BJ (cell line): ENCODE data around the gene PTPRM. TPM values are rescaled to one million over a fixed set of nuclear protein-coding genes. Genes with fewer than 3 reads are reported as not detected.

Source experiments
- CTCF ChIA-PET: fragments of 350-600 bp; formaldehyde crosslinking; extraction: SDS; loops from one replicate; lab custom pipeline; 2021; ENCODE audit warnings: antibody characterized with exemption, inconsistent platforms; lab: Yijun Ruan, JAX
- POLR2A ChIA-PET: fragments of 300-600 bp; sonication (Branson Sonifier 250); formaldehyde crosslinking; extraction: SDS; loops from one replicate; lab custom pipeline; 2021; ENCODE audit warnings: antibody characterized with exemption; lab: Charles Lee
- DNase-seq: peaks from one replicate; pipeline ENCODE4 v3.0.0-alpha.2; 2011; ENCODE audit warnings: low read depth
- H3K27me3 ChIP-seq: 2 replicates; pipeline ENCODE4 v1.6.0; 2011; ENCODE audit warnings: low read length; ENCODE audit not compliant: control insufficient read depth, insufficient read depth
- H3K36me3 ChIP-seq: 2 replicates; pipeline ENCODE4 v1.5.1; 2011; ENCODE audit warnings: low read length; ENCODE audit not compliant: control insufficient read depth, insufficient read depth
- H3K4me3 ChIP-seq: 2 replicates; pipeline ENCODE4 v1.5.1; 2011; ENCODE audit warnings: low read depth, mild to moderate bottlenecking, control low read depth, low read length
- polyA plus RNA-seq: library from polyadenylated mRNA; depleted of rRNA; stranded (reverse); fragments of >200 nt; gene quantifications from 2 replicates; pipeline ENCODE4 v1.2.3, GENCODE V29; 2011
- TF ChIP-seq, protein P1 (sequence below): IDR thresholded peaks from 2 replicates; pipeline ENCODE4 v1.5.1; 2011; ENCODE audit warnings: low read depth, mild to moderate bottlenecking, control low read depth, inconsistent platforms, low read length, moderate library complexity; ENCODE audit not compliant: insufficient read depth

PTPRM gene
- polyA plus RNA-seq, 1 experiment, result 149 TPM

DNA sequence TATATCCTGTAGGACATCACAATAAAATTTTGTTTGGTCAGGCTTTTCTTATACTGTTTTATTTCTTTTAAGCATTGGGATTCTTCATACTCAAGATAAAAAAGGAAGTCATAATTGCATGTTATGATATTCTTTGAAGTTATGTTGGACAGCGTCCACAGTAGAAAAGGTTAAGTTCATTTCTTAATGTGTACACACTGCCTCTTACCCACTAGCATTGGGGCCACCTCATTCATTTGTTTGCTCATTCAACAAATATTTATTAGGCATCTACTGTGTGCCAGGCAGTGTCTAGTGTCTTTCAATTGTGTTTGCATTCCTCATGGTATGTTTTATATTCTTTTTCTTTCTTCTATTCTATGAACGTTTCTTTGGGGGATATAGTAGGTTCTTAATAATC, 70.2 kb downstream of the PTPRM start:
- TF ChIP-seq, protein P1, sequence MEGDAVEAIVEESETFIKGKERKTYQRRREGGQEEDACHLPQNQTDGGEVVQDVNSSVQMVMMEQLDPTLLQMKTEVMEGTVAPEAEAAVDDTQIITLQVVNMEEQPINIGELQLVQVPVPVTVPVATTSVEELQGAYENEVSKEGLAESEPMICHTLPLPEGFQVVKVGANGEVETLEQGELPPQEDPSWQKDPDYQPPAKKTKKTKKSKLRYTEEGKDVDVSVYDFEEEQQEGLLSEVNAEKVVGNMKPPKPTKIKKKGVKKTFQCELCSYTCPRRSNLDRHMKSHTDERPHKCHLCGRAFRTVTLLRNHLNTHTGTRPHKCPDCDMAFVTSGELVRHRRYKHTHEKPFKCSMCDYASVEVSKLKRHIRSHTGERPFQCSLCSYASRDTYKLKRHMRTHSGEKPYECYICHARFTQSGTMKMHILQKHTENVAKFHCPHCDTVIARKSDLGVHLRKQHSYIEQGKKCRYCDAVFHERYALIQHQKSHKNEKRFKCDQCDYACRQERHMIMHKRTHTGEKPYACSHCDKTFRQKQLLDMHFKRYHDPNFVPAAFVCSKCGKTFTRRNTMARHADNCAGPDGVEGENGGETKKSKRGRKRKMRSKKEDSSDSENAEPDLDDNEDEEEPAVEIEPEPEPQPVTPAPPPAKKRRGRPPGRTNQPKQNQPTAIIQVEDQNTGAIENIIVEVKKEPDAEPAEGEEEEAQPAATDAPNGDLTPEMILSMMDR, result no peak
- Histone ChIP-seq H3K4me3 (no peak overlapping the region), H3K36me3 (no peaks in the 10 kb centered on the region), H3K27me3 (no peaks in the 10 kb centered on the region)
- POLR2A ChIA-PET, result no interaction called here
- CTCF ChIA-PET, result no interaction called here
- no peak for DNase-seq

DNA sequence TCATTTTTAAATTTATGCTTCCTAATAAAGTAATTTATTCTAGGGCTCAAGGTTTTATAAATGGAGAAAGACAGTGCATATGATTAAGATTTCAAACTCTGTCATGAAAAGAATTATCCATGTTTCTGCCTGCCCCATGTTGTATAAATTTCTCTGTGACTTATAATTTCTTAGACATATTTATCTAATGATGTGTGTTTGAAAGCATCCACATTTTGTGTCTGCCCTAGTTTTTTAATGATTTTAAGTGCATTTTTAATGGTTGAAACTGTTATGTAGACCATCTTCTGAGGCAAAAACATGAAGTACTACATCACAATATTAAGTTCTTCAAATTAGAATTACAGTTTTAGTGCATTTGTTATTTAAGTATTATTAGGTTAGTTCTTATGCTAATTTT, 71.2 kb downstream of the PTPRM start:
- TF ChIP-seq, protein P1, result no peak
- CTCF ChIA-PET, result no interaction called here
- no peak for DNase-seq
- Histone ChIP-seq H3K4me3 (no peak overlapping the region), H3K36me3 (no peaks in the 10 kb centered on the region), H3K27me3 (no peaks in the 10 kb centered on the region)
- POLR2A ChIA-PET, result no interaction called here

DNA sequence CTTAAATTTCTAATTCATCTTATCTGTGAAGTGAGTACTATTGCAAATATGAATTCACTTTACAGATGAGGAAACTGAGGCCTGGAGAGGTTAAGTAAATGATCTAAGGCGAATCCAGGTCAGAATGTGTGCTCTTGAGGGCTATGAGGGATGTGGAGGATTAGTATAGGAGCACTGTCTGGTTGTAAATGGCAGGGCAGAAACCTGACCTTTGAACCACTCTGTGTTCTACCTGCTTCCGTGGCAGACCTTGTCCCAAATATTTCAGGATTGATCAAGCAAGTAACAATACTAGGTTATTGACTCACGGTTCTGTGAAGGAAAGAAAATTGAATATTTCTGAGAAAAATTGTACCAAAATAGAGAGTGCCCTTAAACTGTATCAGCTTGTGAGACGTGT, 74.7 kb downstream of the PTPRM start:
- Histone ChIP-seq H3K4me3 (no peak overlapping the region), H3K27me3 (no peaks in the 10 kb centered on the region), H3K36me3 (no peaks in the 10 kb centered on the region)
- no peak for DNase-seq
- POLR2A ChIA-PET, result no interaction called here
- TF ChIP-seq, protein P1, result no peak
- CTCF ChIA-PET, result interaction anchor here (0.6 to 1.5 kb wide), 5 partner anchors 8 to 231 kb away, joined by 3 to 6 read pairs (median 3); partner anchors contain the start of gene PTPRM

DNA sequence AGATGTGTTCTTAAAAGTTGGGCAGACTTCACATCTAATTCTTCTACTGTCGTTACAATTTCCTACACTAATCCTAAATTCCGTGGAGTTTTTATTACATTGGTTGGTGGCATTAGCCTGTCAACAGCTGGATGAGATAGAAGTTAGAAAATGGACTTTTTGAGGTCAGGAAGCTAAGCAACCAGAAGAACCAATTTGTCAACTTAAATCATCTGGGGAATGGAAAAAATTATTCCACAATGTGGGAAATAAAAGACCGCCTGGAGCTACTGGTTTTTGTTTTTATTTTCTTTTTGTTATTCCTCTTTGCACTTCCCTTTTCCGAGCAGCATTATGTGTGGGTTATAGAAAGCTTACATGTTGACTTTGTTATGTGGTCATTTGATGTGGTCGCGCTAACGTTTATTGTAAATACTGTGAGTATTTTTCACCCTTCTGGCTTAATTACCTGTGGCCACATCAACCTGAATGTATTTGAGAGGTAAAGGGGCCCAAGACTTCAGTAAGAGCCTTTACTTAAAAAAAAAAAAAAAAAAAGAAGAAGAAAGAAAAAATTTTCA, 75.3 kb downstream of the PTPRM start:
- ChIA-PET CTCF (interaction anchor here (1.1 to 1.5 kb wide), 3 partner anchors 9 to 76 kb away, joined by 3 to 6 read pairs (median 3); partner anchors contain the start of gene PTPRM), POLR2A (no interaction called here)
- Histone ChIP-seq H3K27me3 (no peaks in the 10 kb centered on the region), H3K36me3 (no peaks in the 10 kb centered on the region), H3K4me3 (no peak overlapping the region)
- TF ChIP-seq, protein P1, result no peak
- DNase-seq, result no peak

DNA sequence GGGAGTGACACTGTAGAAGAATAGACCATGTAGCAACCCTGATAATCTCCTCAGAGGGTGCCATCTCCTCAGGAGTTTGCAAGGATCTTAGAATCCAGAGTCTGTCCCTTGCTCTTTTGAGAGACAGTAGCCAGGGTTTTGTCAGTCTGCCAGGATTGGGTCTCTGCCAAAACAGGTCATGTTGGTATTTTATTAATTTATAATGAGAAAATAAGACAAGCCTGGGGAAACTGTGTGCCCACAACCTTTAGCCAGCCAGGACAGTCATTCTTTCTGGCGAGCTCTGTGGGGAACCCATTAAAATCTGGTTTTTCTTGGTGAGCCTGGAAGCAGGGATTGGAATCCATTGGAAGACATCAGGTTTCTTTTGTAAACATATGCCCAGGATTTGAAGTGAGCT, 78.6 kb downstream of the PTPRM start:
- no peak overlapping the region for H3K4me3 ChIP-seq
- ChIA-PET POLR2A (no interaction called here), CTCF (no interaction called here)
- no peak for DNase-seq
- TF ChIP-seq, protein P1, result no peak
- H3K27me3 ChIP-seq, result no peaks in the 10 kb centered on the region
- no peaks in the 10 kb centered on the region for H3K36me3 ChIP-seq
